GM20000 (cell line): ENCODE data around the gene FBXO3.

Experiments used
- DNase-seq: peaks from one replicate; pipeline ENCODE4 v3.0.0; 2012; ENCODE audit warnings: low spot score
- CTCF ChIP-seq: IDR thresholded peaks from 2 replicates; pipeline ENCODE4 v1.5.1; 2012; ENCODE audit warnings: mild to moderate bottlenecking, control low read depth; ENCODE audit errors: extremely low read depth, missing control alignments

FBXO3 gene

GRCh38 chr11:33699515-33700062, 74.7 kb downstream of the FBXO3 start:
- TF ChIP-seq CTCF = no peak
- no peak for DNase-seq

- TF ChIP-seq CTCF = no peak
- DNase-seq = no peak
Measured at GRCh38 chr11:33698921-33699320, 75.4 kb downstream of the FBXO3 start.

GRCh38 chr11:33697997-33698396, 76.3 kb downstream of the FBXO3 start:
- TF ChIP-seq CTCF = no peak
- DNase-seq = no peak

DNA sequence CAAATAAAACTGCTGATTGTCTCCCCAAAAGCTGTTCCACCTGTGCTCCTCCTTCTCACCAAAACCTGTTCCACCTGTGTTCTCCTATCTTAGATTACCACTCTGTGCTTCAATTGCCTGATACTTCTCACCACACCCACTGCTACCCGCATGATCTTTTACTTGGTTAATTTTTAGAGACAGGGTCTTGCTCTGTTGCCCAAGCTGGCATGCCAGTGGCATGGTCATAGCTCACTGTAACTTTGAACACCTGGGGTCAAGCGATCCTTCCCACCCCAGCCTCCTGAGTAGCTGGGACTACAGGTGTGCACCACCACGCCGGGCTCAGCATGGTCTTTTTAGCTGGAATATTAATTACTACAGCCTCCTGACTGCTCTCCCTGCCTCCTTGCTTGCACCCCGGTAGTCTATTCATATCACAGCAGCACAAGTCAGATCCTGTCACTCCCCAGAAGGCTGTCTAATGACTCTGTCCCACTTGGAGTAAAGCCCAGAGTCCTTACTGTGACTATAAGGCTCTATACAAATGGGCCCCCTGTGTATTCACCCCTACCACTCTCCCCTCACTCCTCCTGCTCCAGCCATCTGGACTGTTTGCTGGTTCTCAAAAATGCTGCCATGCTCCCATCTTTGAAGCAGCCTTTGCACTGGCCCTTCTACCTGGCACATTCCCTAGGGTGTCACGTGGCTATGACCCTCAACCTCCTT, 77.2 kb downstream of the FBXO3 start:
- TF ChIP-seq CTCF = no peak
- DNase-seq = no peak

GRCh38 chr11:33696411-33696810, 77.9 kb downstream of the FBXO3 start:
- no peak for DNase-seq
- no peak for TF ChIP-seq CTCF

DNA sequence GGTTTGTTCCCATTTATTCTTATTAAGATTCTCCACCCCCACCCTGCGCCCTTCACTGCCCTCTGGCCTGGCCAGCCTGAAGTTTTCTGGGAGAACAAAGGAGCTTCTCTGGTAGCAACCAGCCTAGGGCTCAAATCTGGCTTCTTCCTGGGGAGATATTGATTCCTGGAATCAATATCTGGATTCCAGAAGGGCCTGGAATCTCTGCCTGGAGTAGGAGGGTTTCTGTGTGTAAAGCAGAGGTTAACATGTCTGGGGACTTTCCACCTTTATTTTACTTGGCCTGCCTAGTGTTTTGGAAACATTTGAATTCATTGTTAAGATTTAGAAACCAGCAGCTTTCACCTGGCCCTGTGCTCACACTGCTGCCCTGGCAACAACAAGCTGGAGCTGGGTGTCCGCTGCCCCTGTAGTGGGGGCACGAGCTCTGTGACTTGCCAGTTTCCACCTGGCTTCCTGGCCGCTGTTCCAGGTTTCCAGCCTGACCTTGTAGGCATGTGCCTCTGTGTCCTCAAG, 79.2 kb downstream of the FBXO3 start:
- no peak for DNase-seq
- no peak for TF ChIP-seq CTCF

DNA sequence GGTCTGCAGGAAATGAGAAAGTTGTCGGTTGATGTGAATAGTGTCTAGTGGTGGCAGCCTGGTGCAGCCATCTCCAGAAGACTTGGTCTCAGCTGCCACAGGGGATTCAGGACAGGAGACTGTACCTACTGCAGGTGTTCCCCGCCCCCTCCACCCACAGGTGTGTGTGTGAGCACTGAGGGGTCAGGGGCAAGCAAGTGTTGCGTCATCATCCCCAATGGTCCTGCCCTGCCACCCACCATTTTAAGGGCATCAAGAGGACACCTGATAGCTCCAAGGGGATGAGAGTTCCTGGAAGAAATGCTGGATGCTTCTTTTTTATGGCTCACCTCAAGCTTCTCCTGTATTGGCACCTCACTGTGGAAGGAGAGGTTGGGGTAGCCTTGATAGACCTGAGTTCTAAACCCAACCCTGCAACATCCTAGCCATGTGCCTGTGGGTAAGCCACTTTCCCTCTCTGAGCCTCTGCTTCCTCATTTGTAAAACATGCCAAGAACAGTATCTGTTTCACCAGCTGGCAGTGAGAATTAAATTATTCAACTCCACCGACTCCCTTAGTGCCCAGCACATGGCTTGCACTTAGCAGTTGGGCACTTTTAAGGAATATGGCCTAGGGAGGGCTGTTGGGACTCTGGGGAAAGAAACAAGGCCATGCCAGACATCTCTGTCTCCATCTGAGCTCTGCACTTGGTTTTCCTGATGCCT, 79.8 kb downstream of the FBXO3 start:
- TF ChIP-seq CTCF = no peak
- no peak for DNase-seq
